Adipose tissue (tissue), 3 donors: Measurements from ENCODE around the gene NPAS3. TPM values are rescaled to one million over a fixed set of nuclear protein-coding genes. Genes with fewer than 3 reads are reported as not detected.

Experiments
- H3K27ac ChIP-seq: one replicate; pipeline ENCODE4 v1.5.1; 2013; ENCODE audit warnings: low read depth, low read length
- WGBS, 3 donors: extraction: QIAGEN DNeasy Blood & Tissue Kit; methylation state at CpG; one replicate each; pipeline ENCODE4 v1.1.7; 2013; 5-methylcytosine and 5-hydroxymethylcytosine counted together
- polyA plus RNA-seq, 3 donors: library from polyadenylated mRNA; stranded (reverse); fragments of 200-250 nt; gene quantifications; one replicate each; pipeline ENCODE4 v1.2.3, GENCODE V29; 2013
- donor health status: healthy with polysubstance abuse.
- donor health status: Bipolar disorder and iron deficiency.
- donor health status: healthy.

NPAS3 gene
- polyA plus RNA-seq = 1 to 10 TPM in 1 of 3 donors, under 1 TPM in 2; 0.26 to 2.8 (median 0.51) TPM

- peak within 1 kb of the TSS; percentile 46 for H3K27ac ChIP-seq
- 0 to 1% (median 0%) methylated on average over 9 to 80 of the region's 92 CpGs for WGBS, 3 donors
These were observed at the start of gene NPAS3 for GRCh38 chr14:32938719-32939253. NPAS3 (plus strand) TSS chr14:32938879.

DNA sequence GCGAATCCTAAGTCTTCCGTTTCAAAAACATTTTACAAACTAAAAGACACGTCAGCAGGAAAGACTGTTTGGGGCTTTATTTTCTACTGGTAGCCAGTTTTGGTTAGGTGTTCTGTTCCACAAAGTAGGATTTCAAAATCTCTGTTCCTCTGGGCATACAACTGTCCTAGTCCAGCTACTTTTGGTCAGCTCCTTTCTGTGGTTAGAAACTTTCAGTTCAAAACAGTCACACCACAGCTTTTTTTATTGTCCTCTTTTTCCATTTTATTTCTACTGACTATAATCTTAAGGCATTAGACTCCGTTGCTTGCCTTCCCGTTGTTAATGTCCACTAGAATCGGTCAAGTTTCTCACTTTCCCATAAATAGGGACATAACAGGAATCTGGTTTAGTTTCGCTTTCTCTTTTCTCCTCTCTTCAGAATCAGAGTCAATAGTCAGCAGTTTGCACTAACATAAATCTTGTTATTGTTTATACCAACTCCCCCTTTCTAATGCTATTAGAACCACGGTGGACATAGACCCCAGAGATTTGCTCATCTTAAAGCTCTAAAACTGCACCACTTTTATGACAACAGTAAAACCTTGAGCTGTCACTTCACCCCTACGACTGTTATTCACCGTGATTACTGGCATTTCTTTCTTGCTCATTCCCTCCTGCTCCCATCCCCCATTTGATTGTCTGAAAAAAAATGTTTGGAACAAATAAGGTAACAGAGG, 41.5 kb upstream of the NPAS3 start:
- H3K27ac ChIP-seq = no peak overlapping the region
- WGBS, 3 donors = 18 to 46% (median 19%) methylated on average over 10 of the region's 10 CpGs

DNA sequence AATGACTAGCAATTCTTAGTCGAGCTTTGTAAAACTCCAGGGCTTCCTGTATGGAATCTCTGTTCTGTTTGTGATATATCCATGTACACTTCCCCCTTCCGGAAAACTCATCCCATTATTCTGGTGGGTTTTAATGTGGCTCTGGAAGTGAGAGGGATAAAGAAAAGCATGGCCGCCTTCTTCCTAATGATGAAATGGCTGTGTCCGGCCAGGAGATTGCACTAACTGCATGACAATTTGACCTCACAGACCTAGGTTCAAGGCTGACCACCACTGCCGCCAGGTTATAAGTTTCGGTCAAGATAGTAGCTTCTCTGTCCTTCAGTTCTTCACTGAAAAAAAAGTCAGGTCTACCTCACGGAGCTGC, 41.0 kb upstream of the NPAS3 start:
- no peak overlapping the region for H3K27ac ChIP-seq
- WGBS, 3 donors = 66 to 79% (median 69%) methylated on average over 7 of the region's 7 CpGs

- no peak overlapping the region for H3K27ac ChIP-seq
- 84 to 95% (median 88%) methylated on average over 2 of the region's 2 CpGs for WGBS, 3 donors
These were observed 39.8 kb upstream of the NPAS3 start for GRCh38 chr14:32898876-32899275.

- WGBS, 3 donors = 58 to 73% (median 59%) methylated on average over 3 of the region's 3 CpGs
- no peak overlapping the region for H3K27ac ChIP-seq
These were observed 38.1 kb upstream of the NPAS3 start for GRCh38 chr14:32900547-32900946.

DNA sequence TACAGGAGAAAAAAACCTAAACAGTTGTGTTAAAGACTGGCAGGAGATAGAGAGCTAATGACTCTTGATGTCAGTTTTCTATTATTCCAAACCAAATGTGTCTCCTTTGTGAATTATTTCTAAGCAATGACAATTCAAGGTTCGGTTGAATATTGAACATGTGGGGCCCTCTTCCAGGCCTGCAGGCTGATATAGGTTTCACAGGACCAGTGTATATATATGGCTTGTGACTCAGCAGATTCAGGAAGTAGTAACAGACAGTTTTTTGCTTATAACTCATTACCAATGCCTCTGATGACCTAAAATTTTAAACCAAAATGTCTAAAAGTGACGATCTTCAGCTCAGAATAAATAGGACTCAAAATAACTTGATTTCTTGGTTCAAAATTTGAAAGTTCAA, 33.7 kb upstream of the NPAS3 start:
- WGBS, 3 donors = 84 to 88% (median 87%) methylated on average over 2 of the region's 2 CpGs
- no peak overlapping the region for H3K27ac ChIP-seq

GRCh38 chr14:32906672-32907071, 32.0 kb upstream of the NPAS3 start:
- WGBS, 3 donors = 86 to 93% (median 89%) methylated on average over 2 to 3 of the region's 3 CpGs
- H3K27ac ChIP-seq = no peak overlapping the region

- WGBS, 3 donors = 87 to 93% (median 88%) methylated on average over 9 of the region's 9 CpGs
- H3K27ac ChIP-seq = no peak overlapping the region
These were observed 30.2 kb upstream of the NPAS3 start for GRCh38 chr14:32908196-32909084.

DNA sequence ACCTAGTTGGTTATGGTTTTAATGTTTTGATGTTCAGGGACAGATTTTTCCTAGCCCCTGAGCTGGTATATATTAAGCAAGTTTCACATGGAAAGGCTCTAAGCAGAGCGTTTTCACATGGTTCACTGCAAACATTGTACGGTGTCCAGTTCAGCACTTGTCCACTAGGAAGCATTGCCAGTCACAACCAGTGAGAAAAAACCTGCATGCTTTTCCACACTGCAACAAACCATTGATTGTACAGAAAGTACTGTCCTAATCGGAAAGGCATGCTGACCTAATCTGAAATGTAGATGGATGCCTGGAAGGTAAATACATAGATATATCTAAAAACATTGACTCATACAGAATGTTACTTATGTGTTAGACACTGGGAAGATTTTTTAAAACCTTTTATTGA, 25.0 kb upstream of the NPAS3 start:
- WGBS, 3 donors = 17 to 64% (median 57%) methylated on average over 3 of the region's 3 CpGs
- no peak overlapping the region for H3K27ac ChIP-seq

DNA sequence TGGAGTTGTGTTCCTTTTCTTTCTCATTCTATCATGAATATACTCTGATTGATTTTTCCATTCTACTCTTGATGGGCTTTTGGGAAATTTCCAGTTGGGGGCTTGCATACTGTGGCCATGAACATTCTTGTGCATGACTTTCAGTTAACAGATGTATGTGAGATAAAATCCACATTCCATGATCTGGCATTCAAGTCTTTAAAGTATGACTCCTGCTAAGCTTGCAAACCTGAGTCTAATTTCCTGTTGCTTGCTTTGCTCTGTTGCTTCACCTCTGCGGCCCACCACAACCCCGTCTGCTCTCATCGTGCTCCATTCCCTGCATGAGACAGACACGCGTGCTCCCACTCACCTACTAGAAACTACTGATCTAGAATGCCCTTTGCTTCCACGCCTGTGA, 24.3 kb upstream of the NPAS3 start:
- no peak overlapping the region for H3K27ac ChIP-seq
- 92 to 97% (median 92%) methylated on average over 6 of the region's 6 CpGs for WGBS, 3 donors

GRCh38 chr14:32920696-32921276, 17.9 kb upstream of the NPAS3 start:
- H3K27ac ChIP-seq = no peak overlapping the region
- WGBS, 3 donors = 49 to 73% (median 61%) methylated on average over 6 of the region's 6 CpGs

- no peak overlapping the region for H3K27ac ChIP-seq
These were observed 13.2 kb upstream of the NPAS3 start for GRCh38 chr14:32925439-32925838.

GRCh38 chr14:32932302-32932913, 6.3 kb upstream of the NPAS3 start:
- WGBS, 3 donors = 48 to 56% (median 49%) methylated on average over 30 of the region's 30 CpGs
- H3K27ac ChIP-seq = no peak overlapping the region

DNA sequence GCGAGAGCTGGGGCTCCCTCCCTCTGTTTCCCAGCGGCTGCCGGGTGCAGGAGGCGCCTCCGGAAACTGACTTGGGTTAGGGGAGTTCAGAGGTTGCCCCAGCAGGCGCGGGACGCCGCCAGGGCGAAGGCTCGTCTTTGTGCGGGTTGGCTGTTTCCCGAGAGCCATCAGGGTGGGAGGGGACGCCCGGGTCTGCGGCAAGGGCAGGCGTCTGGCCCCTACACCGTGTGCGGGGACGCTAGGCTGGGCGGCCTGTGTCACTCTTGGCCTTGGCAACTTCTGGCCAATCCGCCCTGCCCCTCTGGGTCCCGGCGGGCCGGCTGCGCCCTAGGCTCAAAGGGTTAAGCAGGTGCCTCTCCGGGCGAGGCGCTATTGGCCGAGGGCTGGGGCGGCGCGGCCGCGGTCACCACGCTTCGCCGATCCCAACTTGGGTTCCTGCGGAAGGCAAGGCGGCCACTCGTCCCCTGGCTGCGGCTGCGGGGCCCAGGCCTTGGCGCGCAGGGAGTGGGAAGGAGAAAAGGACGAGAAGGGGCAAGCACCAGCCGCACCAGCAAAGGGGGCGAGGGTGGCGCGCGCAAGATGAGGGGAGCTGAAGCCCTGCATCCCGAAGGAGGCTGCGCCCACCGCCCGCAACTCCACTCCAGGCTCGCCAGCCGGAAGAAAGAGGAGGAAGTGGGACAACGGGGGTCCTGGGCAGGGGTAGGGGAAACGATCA, 5.6 kb upstream of the NPAS3 start:
- no peak overlapping the region for H3K27ac ChIP-seq
- 3 to 5% (median 5%) methylated on average over 53 to 59 of the region's 59 CpGs for WGBS, 3 donors

DNA sequence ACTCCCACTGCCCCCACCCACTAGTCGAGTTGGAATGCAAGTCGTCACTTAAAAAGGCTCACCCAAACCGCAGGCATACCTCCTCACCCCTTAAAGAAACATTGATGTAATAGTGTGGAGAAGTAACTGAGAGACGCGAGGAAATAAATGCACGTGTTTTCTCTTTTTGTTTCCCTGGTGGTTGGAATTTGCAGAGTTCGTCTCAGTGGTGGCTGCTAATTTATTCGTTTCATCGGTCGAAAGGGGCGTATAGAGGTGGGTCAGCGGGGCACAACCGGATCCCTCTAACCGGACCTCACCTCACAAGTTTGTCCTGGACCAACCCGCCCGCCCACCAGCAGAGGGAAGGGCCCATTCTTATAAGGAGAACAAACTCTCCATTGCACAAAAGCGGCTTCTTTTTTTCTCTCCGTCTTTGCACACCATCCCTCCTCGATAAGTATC, 5.0 kb upstream of the NPAS3 start:
- H3K27ac ChIP-seq = no peak overlapping the region
- 0 to 2% (median 1%) methylated on average over 19 of the region's 19 CpGs for WGBS, 3 donors

GRCh38 chr14:32934073-32934880, 4.4 kb upstream of the NPAS3 start:
- H3K27ac ChIP-seq = no peak overlapping the region

GRCh38 chr14:32934881-32935633, 3.6 kb upstream of the NPAS3 start:
- H3K27ac ChIP-seq = no peak overlapping the region
- WGBS, 3 donors = 4 to 8% (median 5%) methylated on average over 39 to 42 of the region's 42 CpGs

More at GRCh38 chr14:32934073-32934880, 4.4 kb upstream of the NPAS3 start:
- whole genome bisulfite sequencing, 3 donors = 1% methylated on average over 52 to 72 of the region's 72 CpGs
